DND-41 (cell line): ENCODE data around the gene DPYSL4.

ENCODE experiments used
- ATAC-seq: fragments of 200-7000 bp; cut with Tn5 transposase; 3 replicates; pipeline ENCODE4 v1.9.1; 2021; ENCODE audit warnings: low read depth; ENCODE audit not compliant: insufficient read depth
- DNase-seq: peaks from one replicate; pipeline ENCODE4 v3.0.0-alpha.2; 2020
- H2AFZ ChIP-seq: 2 replicates; pipeline ENCODE4 v1.6.0; 2012; ENCODE audit warnings: low read depth, low read length
- H3K27ac ChIP-seq: 2 replicates; pipeline ENCODE4 v1.5.1; 2012; ENCODE audit warnings: low read length, inconsistent platforms
- H3K27me3 ChIP-seq: fragments of 200-600 bp; sonication (generic); 2 replicates; pipeline ENCODE4 v1.6.0; 2012; ENCODE audit warnings: low read length, mild to moderate bottlenecking, inconsistent platforms; ENCODE audit not compliant: insufficient read depth, poor library complexity
- H3K36me3 ChIP-seq: 2 replicates; pipeline ENCODE4 v1.5.1; 2012; ENCODE audit warnings: low read length, inconsistent platforms; ENCODE audit not compliant: insufficient read depth
- H3K4me1 ChIP-seq: 2 replicates; pipeline ENCODE4 v1.5.1; 2012; ENCODE audit warnings: mild to moderate bottlenecking, low read length; ENCODE audit not compliant: insufficient read depth
- H3K4me2 ChIP-seq: 2 replicates; pipeline ENCODE4 v1.6.0; 2012; ENCODE audit warnings: mild to moderate bottlenecking, moderate library complexity, low read length, inconsistent platforms; ENCODE audit not compliant: insufficient read depth
- H3K4me3 ChIP-seq, 2 experiments: fragments of 200-600 bp in 1 of 2; shearing (Covaris generic) in 1 of 2; 2 replicates each; pipeline ENCODE4 v1.5.1; 2012 to 2016; ENCODE audit warnings: inconsistent platforms in 2 of 2, low read length in 2 of 2, mild to moderate bottlenecking in 2 of 2, low read depth in 1 of 2, moderate library complexity in 1 of 2
- H3K79me2 ChIP-seq: 2 replicates; pipeline ENCODE4 v1.6.0; 2012; ENCODE audit warnings: low read length, inconsistent platforms; ENCODE audit not compliant: insufficient read depth
- H3K9ac ChIP-seq: 2 replicates; pipeline ENCODE4 v1.6.0; 2012; ENCODE audit warnings: low read depth, mild to moderate bottlenecking, inconsistent platforms, low read length, moderate library complexity
- H3K9me3 ChIP-seq: 2 replicates; pipeline ENCODE4 v1.5.1; 2012; ENCODE audit warnings: low read length, moderate library complexity, mild to moderate bottlenecking, inconsistent platforms; ENCODE audit not compliant: insufficient read depth, severe bottlenecking
- H4K20me1 ChIP-seq: 2 replicates; pipeline ENCODE4 v1.6.0; 2012; ENCODE audit warnings: low read length; ENCODE audit not compliant: insufficient read depth
- CTCF ChIP-seq: IDR thresholded peaks from 2 replicates; pipeline ENCODE4 v1.5.1; 2012; ENCODE audit warnings: borderline replicate concordance, low read length, moderate library complexity, mild to moderate bottlenecking; ENCODE audit not compliant: poor library complexity, severe bottlenecking; ENCODE audit errors: extremely low read depth
- EZH2 ChIP-seq: IDR thresholded peaks from 3 replicates; pipeline ENCODE4 v1.6.1; 2012; ENCODE audit warnings: borderline replicate concordance, low read depth, mild to moderate bottlenecking, moderate library complexity, low read length, inconsistent platforms; ENCODE audit not compliant: severe bottlenecking

The DPYSL4 gene

GRCh38 chr10:132154440-132154839 is 32.3 kb upstream of the DPYSL4 start:
- no peak overlapping the region for H3K4me2 ChIP-seq
- TF ChIP-seq EZH2 (no peak), CTCF (no peak)
- ATAC-seq (no peak), DNase-seq (no peak)
- no peak overlapping the region for H2AFZ ChIP-seq
- no peak overlapping the region for H3K9ac ChIP-seq
- no peaks in the 10 kb centered on the region; the same call in 1 of the 2 replicates for H4K20me1 ChIP-seq
- H3K4me1 ChIP-seq: no peaks in the 10 kb centered on the region
- H3K4me3 ChIP-seq: no peak overlapping the region
- no peaks in the 10 kb centered on the region for H3K9me3 ChIP-seq
- no peak overlapping the region for H3K27ac ChIP-seq
- no peaks in the 10 kb centered on the region for H3K36me3 ChIP-seq
- H3K27me3 ChIP-seq: no peaks in the 10 kb centered on the region
- no peaks in the 10 kb centered on the region for H3K79me2 ChIP-seq

- no peak overlapping the region for H3K4me2 ChIP-seq
- H3K4me3 ChIP-seq: no peak overlapping the region
- H3K27me3 ChIP-seq: no peaks in the 10 kb centered on the region
- ATAC-seq (no peak), DNase-seq (no peak)
- no peak overlapping the region for H3K27ac ChIP-seq
- no peak overlapping the region for H3K9ac ChIP-seq
- H3K36me3 ChIP-seq: no peaks in the 10 kb centered on the region
- no peaks in the 10 kb centered on the region; the same call in 1 of the 2 replicates for H4K20me1 ChIP-seq
- no peaks in the 10 kb centered on the region for H3K4me1 ChIP-seq
- H3K79me2 ChIP-seq: no peaks in the 10 kb centered on the region
- no peaks in the 10 kb centered on the region for H3K9me3 ChIP-seq
- no peak overlapping the region for H2AFZ ChIP-seq
- TF ChIP-seq CTCF (no peak), EZH2 (no peak)
Measured at GRCh38 chr10:132154931-132155330, 31.8 kb upstream of the DPYSL4 start.

GRCh38 chr10:132155723-132156381 is 30.9 kb upstream of the DPYSL4 start:
- TF ChIP-seq CTCF (no peak), EZH2 (no peak)
- DNase-seq (no peak), ATAC-seq (no peak)
- Histone ChIP-seq H3K27me3 (no peaks in the 10 kb centered on the region), H3K4me1 (no peaks in the 10 kb centered on the region), H3K9ac (no peak overlapping the region), H3K9me3 (no peaks in the 10 kb centered on the region), H3K4me2 (no peak overlapping the region), H3K36me3 (no peaks in the 10 kb centered on the region), H3K27ac (no peak overlapping the region), H3K79me2 (no peaks in the 10 kb centered on the region), H4K20me1 (no peaks in the 10 kb centered on the region; the same call in 1 of the 2 replicates), H2AFZ (no peak overlapping the region), H3K4me3 (no peak overlapping the region)
